Stimulated activated naive CD8-positive, alpha-beta T cell treated with anti-CD3 and anti-CD28 coated beads, Interleukin-15, Interleukin-2, amounts not matched to agents 100 ng/mL and 50 ng/mL, for 24 hours (primary cell): ENCODE data around the gene GNAT3.

ENCODE experiments used
- H3K27ac Mint-ChIP-seq: one replicate; pipeline ENCODE4 v1.8.0; 2021; ENCODE audit warnings: mild to moderate bottlenecking, mixed read lengths
- H3K27me3 Mint-ChIP-seq: one replicate; pipeline ENCODE4 v1.8.0; 2021; ENCODE audit warnings: mixed read lengths
- H3K36me3 Mint-ChIP-seq: one replicate; pipeline ENCODE4 v1.8.0; 2021; ENCODE audit warnings: low read depth, mixed read lengths
- H3K4me1 Mint-ChIP-seq: one replicate; pipeline ENCODE4 v1.8.0; 2021; ENCODE audit warnings: low read depth, mixed read lengths
- H3K4me3 Mint-ChIP-seq: one replicate; pipeline ENCODE4 v1.8.0; 2021; ENCODE audit warnings: mild to moderate bottlenecking, mixed read lengths
- H3K9me3 Mint-ChIP-seq: one replicate; pipeline ENCODE4 v1.8.0; 2021; ENCODE audit warnings: mixed read lengths

GNAT3 gene

GRCh38 chr7:80511964-80512363 is at the start of gene GNAT3:
TSS of gene GNAT3 (minus strand) at chr7:80512064. CDS start at chr7:80511926, 138 bp downstream.
- Mint-ChIP-seq H3K4me1 (no peaks in the 10 kb centered on the region), H3K27me3 (no peaks in the 10 kb centered on the region), H3K36me3 (no peaks in the 10 kb centered on the region), H3K4me3 (no peak within 1 kb of the TSS), H3K27ac (no peak within 1 kb of the TSS), H3K9me3 (no peaks in the 10 kb centered on the region)

DNA sequence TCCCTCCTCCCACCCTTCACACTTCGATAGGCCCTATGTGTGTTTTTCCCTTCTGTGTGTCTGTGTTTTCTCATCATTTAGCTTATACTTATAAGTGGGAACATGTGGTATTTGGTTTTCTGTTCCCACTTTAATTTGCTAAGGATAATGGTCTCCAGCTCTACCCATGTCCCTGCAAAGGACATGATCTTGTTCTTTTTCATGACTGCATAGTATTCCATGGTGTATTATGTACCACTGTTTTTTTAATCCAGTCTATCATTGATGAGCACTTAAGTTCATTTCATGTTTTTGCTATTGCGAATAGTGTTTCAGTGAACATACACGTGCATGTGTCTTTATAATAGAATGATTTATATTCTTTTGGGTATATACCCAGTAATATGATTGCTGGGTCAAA is 46.3 kb upstream of the GNAT3 start:
- H3K36me3 Mint-ChIP-seq, result no peaks in the 10 kb centered on the region
- H3K4me3 Mint-ChIP-seq, result no peak overlapping the region
- peaks cover 14% of the 10 kb centered on the region for H3K9me3 Mint-ChIP-seq
- peaks cover 6% of the 10 kb centered on the region for H3K27me3 Mint-ChIP-seq
- no peak overlapping the region for H3K27ac Mint-ChIP-seq
- no peaks in the 10 kb centered on the region for H3K4me1 Mint-ChIP-seq

DNA sequence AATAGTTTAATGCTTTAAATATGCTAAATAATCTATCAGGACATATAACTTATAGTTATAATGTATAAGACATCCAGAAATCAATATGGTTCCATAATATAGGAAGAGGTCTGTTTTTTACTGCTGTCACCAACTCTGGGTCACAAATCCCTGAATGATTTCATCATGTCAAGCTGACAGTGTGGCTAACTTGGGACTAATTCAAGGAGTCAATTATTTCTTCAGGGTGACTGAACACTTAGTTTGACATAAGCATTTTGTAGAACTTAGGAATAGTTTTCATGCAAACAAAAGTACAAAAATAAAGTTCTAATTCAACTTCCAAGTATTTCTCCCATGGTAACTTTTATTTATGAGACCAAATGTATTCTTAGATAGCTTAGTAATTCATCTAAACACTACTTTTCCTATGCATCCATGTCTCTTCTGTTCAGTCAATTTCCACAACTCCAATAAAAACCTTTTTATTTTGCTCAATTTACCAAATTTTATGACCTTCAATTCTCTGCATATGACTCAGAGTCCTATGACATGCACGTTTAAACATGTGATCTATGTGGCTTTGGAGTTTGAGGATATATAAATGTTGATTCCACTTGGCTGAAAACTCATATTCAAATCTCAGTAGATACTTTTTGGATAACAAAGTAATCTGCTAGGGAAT is 40.3 kb upstream of the GNAT3 start:
- Mint-ChIP-seq H3K9me3 (peaks cover 4% of the 10 kb centered on the region), H3K27me3 (no peaks in the 10 kb centered on the region), H3K4me1 (no peaks in the 10 kb centered on the region), H3K27ac (no peak overlapping the region), H3K4me3 (no peak overlapping the region), H3K36me3 (no peaks in the 10 kb centered on the region)

- H3K27me3 Mint-ChIP-seq, result no peaks in the 10 kb centered on the region
- no peaks in the 10 kb centered on the region for H3K36me3 Mint-ChIP-seq
- no peak overlapping the region for H3K27ac Mint-ChIP-seq
Observed at GRCh38 chr7:80550005-80550404, 38.1 kb upstream of the GNAT3 start.

DNA sequence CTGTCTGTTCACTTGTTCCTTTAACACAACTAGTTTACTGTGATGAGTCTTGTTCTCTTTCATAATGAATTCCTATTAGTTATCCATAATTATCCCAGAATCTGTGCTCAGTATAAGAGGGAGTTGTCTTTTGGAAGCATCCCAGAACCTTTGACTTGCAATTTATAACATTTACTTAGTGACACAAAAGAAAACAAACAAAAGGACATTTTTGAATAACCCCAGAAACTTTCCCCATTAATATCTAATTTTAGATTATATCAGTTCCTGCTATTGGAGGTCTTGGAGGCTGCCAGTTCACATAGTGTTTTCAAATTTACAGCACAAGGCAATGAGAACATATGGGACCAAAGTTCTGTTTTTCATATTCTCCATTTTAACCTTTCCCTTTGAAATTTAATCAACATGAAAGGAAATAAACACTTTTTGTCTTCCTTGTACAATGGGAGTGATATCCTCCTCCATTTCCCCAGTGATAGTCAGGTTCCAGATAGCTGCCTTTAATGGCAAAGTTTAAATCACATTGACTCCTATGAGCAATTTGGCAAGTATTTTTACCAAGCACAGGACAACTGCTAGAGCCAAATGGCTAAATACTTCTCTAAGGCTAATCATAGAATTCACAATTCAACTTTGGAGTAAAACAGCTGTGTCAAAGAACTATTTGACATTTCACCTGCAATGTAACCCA is 37.1 kb upstream of the GNAT3 start:
- no peak overlapping the region for H3K4me3 Mint-ChIP-seq
- peaks cover 7% of the 10 kb centered on the region for H3K9me3 Mint-ChIP-seq
- no peak overlapping the region for H3K27ac Mint-ChIP-seq
- no peaks in the 10 kb centered on the region for H3K36me3 Mint-ChIP-seq
- H3K4me1 Mint-ChIP-seq, result no peaks in the 10 kb centered on the region
- H3K27me3 Mint-ChIP-seq, result no peaks in the 10 kb centered on the region

More at GRCh38 chr7:80550005-80550404, 38.1 kb upstream of the GNAT3 start:
- H3K4me1 Mint-ChIP-seq, result no peaks in the 10 kb centered on the region
- no peak overlapping the region for H3K4me3 Mint-ChIP-seq
- peaks cover 7% of the 10 kb centered on the region for H3K9me3 Mint-ChIP-seq

DNA sequence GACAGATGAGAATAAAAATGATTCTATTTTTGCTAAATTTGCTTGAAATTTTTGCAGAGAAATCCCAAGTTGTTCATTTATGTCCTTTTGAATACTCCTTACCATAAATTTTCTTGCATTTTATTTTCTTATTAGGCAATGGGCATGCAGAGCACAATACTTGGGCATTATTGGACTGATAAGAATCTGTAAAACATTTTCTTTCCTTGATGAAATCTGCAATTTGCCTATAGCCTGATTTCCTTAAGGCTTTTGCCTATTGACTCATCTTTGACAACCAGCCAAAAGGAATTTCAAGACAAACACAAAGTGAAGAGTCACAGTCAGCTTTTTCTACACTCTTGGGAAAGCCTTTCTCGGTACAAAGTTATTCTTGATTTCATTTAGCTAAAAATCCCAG is 30.5 kb upstream of the GNAT3 start:
- Mint-ChIP-seq H3K27ac (no peak overlapping the region), H3K9me3 (peaks cover 3% of the 10 kb centered on the region), H3K4me1 (no peaks in the 10 kb centered on the region), H3K27me3 (no peaks in the 10 kb centered on the region), H3K4me3 (no peak overlapping the region), H3K36me3 (no peaks in the 10 kb centered on the region)

- no peaks in the 10 kb centered on the region for H3K36me3 Mint-ChIP-seq
- H3K4me1 Mint-ChIP-seq, result no peaks in the 10 kb centered on the region
- no peak overlapping the region for H3K4me3 Mint-ChIP-seq
- H3K27ac Mint-ChIP-seq, result no peak overlapping the region
- H3K9me3 Mint-ChIP-seq, result peaks cover under 1% of the 10 kb centered on the region
- H3K27me3 Mint-ChIP-seq, result no peaks in the 10 kb centered on the region
Observed at GRCh38 chr7:80540836-80541235, 29.0 kb upstream of the GNAT3 start.

DNA sequence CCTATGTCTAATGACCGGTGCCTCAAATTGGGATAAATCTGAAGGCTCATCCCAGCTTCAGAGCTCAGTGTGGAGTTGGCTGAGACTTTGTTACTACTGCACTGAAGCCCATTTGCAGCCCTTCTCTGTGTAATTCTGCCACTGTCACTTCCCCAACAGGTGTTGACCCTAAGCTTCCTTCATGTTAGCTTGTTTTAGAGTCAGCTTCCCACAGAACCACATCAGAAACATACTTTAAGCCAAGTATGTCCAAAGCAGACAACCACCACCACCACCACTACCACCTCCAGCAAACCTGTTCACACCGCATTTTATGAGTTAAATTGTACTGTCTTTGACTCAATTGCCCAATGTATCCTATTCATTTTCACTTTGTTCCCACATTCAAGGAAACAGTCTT is 25.2 kb upstream of the GNAT3 start:
- Mint-ChIP-seq H3K27ac (no peak overlapping the region), H3K4me3 (no peak overlapping the region), H3K36me3 (no peaks in the 10 kb centered on the region), H3K9me3 (no peaks in the 10 kb centered on the region), H3K27me3 (no peaks in the 10 kb centered on the region), H3K4me1 (no peaks in the 10 kb centered on the region)

DNA sequence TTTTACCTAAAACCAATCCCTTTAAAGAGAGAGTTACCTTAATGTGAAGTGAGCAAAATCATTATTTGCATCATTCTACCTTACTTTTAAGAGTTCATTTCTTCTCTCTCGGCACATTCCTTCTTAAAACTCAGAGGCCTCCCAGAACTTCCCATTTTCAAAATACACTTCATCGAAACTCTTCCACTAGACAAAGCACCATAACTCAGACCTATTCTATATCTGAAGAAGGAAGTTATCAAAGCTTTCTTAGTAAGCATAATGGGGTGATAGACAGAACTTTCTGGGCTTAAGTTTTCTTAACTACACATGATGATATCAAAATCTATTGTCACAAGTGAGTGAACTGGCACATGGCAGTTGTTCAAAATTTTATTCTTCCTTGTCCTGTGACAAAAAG is 24.6 kb upstream of the GNAT3 start:
- Mint-ChIP-seq H3K4me1 (no peaks in the 10 kb centered on the region), H3K27me3 (no peaks in the 10 kb centered on the region), H3K4me3 (no peak overlapping the region), H3K9me3 (no peaks in the 10 kb centered on the region), H3K36me3 (no peaks in the 10 kb centered on the region), H3K27ac (no peak overlapping the region)

GRCh38 chr7:80533287-80533686 is 21.4 kb upstream of the GNAT3 start:
- H3K9me3 Mint-ChIP-seq, result no peaks in the 10 kb centered on the region
- H3K27me3 Mint-ChIP-seq, result no peaks in the 10 kb centered on the region
- H3K4me1 Mint-ChIP-seq, result no peaks in the 10 kb centered on the region
- no peaks in the 10 kb centered on the region for H3K36me3 Mint-ChIP-seq
- no peak overlapping the region for H3K4me3 Mint-ChIP-seq
- no peak overlapping the region for H3K27ac Mint-ChIP-seq

- H3K4me3 Mint-ChIP-seq, result no peak overlapping the region
- no peaks in the 10 kb centered on the region for H3K9me3 Mint-ChIP-seq
- no peaks in the 10 kb centered on the region for H3K27me3 Mint-ChIP-seq
- H3K4me1 Mint-ChIP-seq, result no peaks in the 10 kb centered on the region
- H3K27ac Mint-ChIP-seq, result no peak overlapping the region
- no peaks in the 10 kb centered on the region for H3K36me3 Mint-ChIP-seq
Observed at GRCh38 chr7:80532153-80532552, 20.3 kb upstream of the GNAT3 start.

GRCh38 chr7:80530136-80530535 is 18.3 kb upstream of the GNAT3 start:
- H3K9me3 Mint-ChIP-seq, result no peaks in the 10 kb centered on the region
- no peak overlapping the region for H3K4me3 Mint-ChIP-seq
- H3K27me3 Mint-ChIP-seq, result no peaks in the 10 kb centered on the region
- H3K27ac Mint-ChIP-seq, result no peak overlapping the region
- H3K36me3 Mint-ChIP-seq, result no peaks in the 10 kb centered on the region
- no peaks in the 10 kb centered on the region for H3K4me1 Mint-ChIP-seq

- H3K36me3 Mint-ChIP-seq, result no peaks in the 10 kb centered on the region
- no peak overlapping the region for H3K27ac Mint-ChIP-seq
- H3K4me3 Mint-ChIP-seq, result no peak overlapping the region
- no peaks in the 10 kb centered on the region for H3K27me3 Mint-ChIP-seq
- H3K4me1 Mint-ChIP-seq, result no peaks in the 10 kb centered on the region
- H3K9me3 Mint-ChIP-seq, result no peaks in the 10 kb centered on the region
Observed at GRCh38 chr7:80529362-80529761, 17.5 kb upstream of the GNAT3 start.

- H3K27ac Mint-ChIP-seq, result no peak overlapping the region
Observed at GRCh38 chr7:80528689-80529088, 16.8 kb upstream of the GNAT3 start.

DNA sequence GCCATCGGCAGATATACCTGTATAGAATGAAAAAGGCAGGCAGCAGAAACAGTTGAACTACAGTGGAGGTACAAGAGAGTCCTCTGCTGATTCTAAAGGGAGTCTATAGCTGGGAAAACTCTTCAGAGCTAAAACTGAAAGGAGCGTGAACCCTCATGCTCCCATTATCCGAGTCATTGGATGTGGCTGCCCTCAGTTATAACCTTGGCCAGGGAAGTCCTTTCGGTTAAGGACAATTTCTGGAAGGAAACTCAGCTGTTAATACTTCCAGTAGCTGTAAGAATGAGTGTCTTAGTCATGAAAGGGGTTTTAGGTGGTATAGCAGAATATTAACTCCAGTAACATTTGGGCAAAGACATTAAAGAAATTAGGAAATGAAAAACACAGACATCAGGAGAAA is 14.6 kb upstream of the GNAT3 start:
- Mint-ChIP-seq H3K9me3 (no peaks in the 10 kb centered on the region), H3K36me3 (no peaks in the 10 kb centered on the region), H3K4me3 (no peak overlapping the region), H3K27ac (no peak overlapping the region), H3K27me3 (no peaks in the 10 kb centered on the region), H3K4me1 (no peaks in the 10 kb centered on the region)

More at GRCh38 chr7:80528689-80529088, 16.8 kb upstream of the GNAT3 start:
- H3K9me3 Mint-ChIP-seq, result no peaks in the 10 kb centered on the region
- H3K27me3 Mint-ChIP-seq, result no peaks in the 10 kb centered on the region
- H3K4me3 Mint-ChIP-seq, result no peak overlapping the region
- H3K36me3 Mint-ChIP-seq, result no peaks in the 10 kb centered on the region
- no peaks in the 10 kb centered on the region for H3K4me1 Mint-ChIP-seq

DNA sequence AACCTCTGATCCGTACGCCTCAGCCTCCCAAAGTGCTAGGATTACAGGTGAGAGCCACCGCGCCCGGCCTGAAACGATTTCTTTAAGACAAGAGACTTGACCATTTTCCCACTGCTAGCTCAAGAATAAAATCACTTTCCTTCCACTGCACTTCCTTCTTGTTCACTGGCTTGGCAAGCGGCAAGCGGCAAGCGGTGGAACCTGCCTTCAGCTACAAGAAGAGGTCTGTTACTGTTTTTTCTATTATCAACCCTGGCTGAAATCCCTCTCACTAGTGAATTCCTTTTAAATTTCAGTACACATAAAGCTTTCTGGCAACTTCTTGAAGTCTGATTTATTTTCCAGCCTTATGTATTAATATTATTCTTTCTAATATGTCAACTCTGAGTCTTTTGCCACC is 12.8 kb upstream of the GNAT3 start:
- Mint-ChIP-seq H3K27me3 (no peaks in the 10 kb centered on the region), H3K27ac (no peak overlapping the region), H3K4me3 (no peak overlapping the region), H3K9me3 (no peaks in the 10 kb centered on the region), H3K4me1 (no peaks in the 10 kb centered on the region), H3K36me3 (no peaks in the 10 kb centered on the region)
